Peyer's patch (tissue), 4 donors: ENCODE measurements around the gene COMMD1.

Source experiments
- CTCF ChIP-seq, 6 experiments: fragments of 450-650 bp in 4 of 6; fragments of 200-600 bp in 2 of 6; sonication (generic) in 1 of 6; IDR thresholded peaks; one replicate each; pipeline ENCODE4 v1.5.1; 2017 to 2019; ENCODE audit warnings: antibody characterized with exemption in 6 of 6, mild to moderate bottlenecking in 3 of 6, moderate library complexity in 1 of 6
- POLR2A ChIP-seq, 2 donors: fragments of 450-650 bp; IDR thresholded peaks; one replicate each; pipeline ENCODE4 v1.5.1; 2017; ENCODE audit warnings: antibody characterized with exemption in 2 of 2, mild to moderate bottlenecking in 2 of 2, moderate library complexity in 2 of 2

GRCh38 chr2:62050456-62051045, 145.1 kb downstream of the COMMD1 start:
- TF ChIP-seq POLR2A (IDR thresholded peaks at IDR 0.05) = no peak
- no peak for TF ChIP-seq CTCF (IDR thresholded peaks at IDR 0.05)
